ENCODE measurements around the gene ICAM3. TPM values are rescaled to one million over a fixed set of nuclear protein-coding genes. Genes with fewer than 3 reads are reported as not detected.

ICAM3 gene
- polyA plus RNA-seq, 1 of the 3 experiments (the other 2 are of a cell fraction): 15.6 TPM

- peaks cover 0 to 39% of the 10 kb centered on the region in 2 experiments; a peak in 1 of 4 replicates for H3K4me1 ChIP-seq (ENCODE audit: control insufficient read depth in 1 of 2, insufficient read depth in 2 of 2, low read depth in 1 of 2, low read length in 1 of 2)
- peaks cover 6% of the 10 kb centered on the region for H3F3A ChIP-seq (replicated peaks; ENCODE audit: insufficient read depth)
- H3K79me2 ChIP-seq (ENCODE audit: insufficient read depth): no peaks in the 10 kb centered on the region
- no peaks in the 10 kb centered on the region for H3K9me3 ChIP-seq
- TF ChIP-seq RFX5 (IDR thresholded peaks at IDR 0.05; ENCODE audit: low read length) (no peak), GATA2 (CRISPR knock-in tag; IDR thresholded peaks at IDR 0.05) (no peak), CTCF (IDR thresholded peaks at IDR 0.05) (no peak), FOSL2 (IDR thresholded peaks at IDR 0.05; ENCODE audit: borderline replicate concordance, low read depth) (no peak), EZH2phosphoT487 (IDR thresholded peaks at IDR 0.05; ENCODE audit: borderline replicate concordance, low read depth) (no peak), ZBTB33 (IDR thresholded peaks at IDR 0.05; ENCODE audit: borderline replicate concordance, low read depth) (no peak), SIN3A (IDR thresholded peaks at IDR 0.05; ENCODE audit: borderline replicate concordance, low read depth, low read length) (peak; percentile 36; the same call in 1 of the 2 replicates)
- peak overlapping the region; percentile 61 for H2AFZ ChIP-seq (ENCODE audit: low read depth)
- H3K4me2 ChIP-seq: peak overlapping the region; percentile 98
- no peaks in the 10 kb centered on the region for H4K20me1 ChIP-seq (ENCODE audit: insufficient read depth)
- peak overlapping the region; percentile 45 to 77 for H3K4me3 ChIP-seq (ENCODE audit: low read depth in 2 of 2, low read length in 1 of 2)
- POLR2A ChIA-PET: interaction anchor here (0.6 to 1.1 kb wide), 2 partner anchors 8 to 19 kb away, joined by 3 read pairs; no protein-coding TSS in a partner anchor
- H3K27me3 ChIP-seq (ENCODE audit: insufficient read depth): no peaks in the 10 kb centered on the region; the same call in 1 of the 2 replicates
- CTCF ChIA-PET: interaction anchor here (0.6 to 7.4 kb wide), 13 partner anchors 11 to 152 kb away, joined by 3 to 65 read pairs (median 4); partner anchors contain the start of genes CDC37 and ICAM1
- H3K9ac ChIP-seq: peak overlapping the region; percentile 39; the same call in 1 of the 2 replicates
- WGBS (ENCODE audit: low lambda C conversion rate): 3% methylated on average over 19 of the region's 57 CpGs
- H3K36me3 ChIP-seq (replicated peaks in 1 of 2; ENCODE audit: control insufficient read depth in 1 of 2, insufficient read depth in 2 of 2, low read length in 1 of 2): no peaks in the 10 kb centered on the region
- no peak overlapping the region for H3K27ac ChIP-seq (ENCODE audit: low read depth in 2 of 2, low read length in 1 of 2)
- no peaks in the 10 kb centered on the region for H3K9me2 ChIP-seq
- peak; percentile 70 for DNase-seq
Measured at GRCh38 chr19:10290876-10291553, 48.4 kb downstream of the ICAM3 start.

GRCh38 chr19:10290357-10290875 is 49.0 kb downstream of the ICAM3 start:
- H3K4me1 ChIP-seq (ENCODE audit: control insufficient read depth in 1 of 2, insufficient read depth in 2 of 2, low read depth in 1 of 2, low read length in 1 of 2): peaks cover 0 to 39% of the 10 kb centered on the region in 2 experiments; a peak in 1 of 4 replicates
- no peaks in the 10 kb centered on the region for H4K20me1 ChIP-seq (ENCODE audit: insufficient read depth)
- no peak for DNase-seq
- ChIA-PET POLR2A (no interaction called here), CTCF (interaction anchor here (0.8 to 7.4 kb wide), 10 partner anchors 9 to 131 kb away, joined by 3 to 65 read pairs (median 8); partner anchors contain the start of genes CDC37 and ICAM1)
- no peak overlapping the region for H3K9ac ChIP-seq
- H3K79me2 ChIP-seq (ENCODE audit: insufficient read depth): no peaks in the 10 kb centered on the region
- peak overlapping the region; percentile 98 for H3K4me2 ChIP-seq
- no peak overlapping the region for H3K27ac ChIP-seq (ENCODE audit: low read depth in 2 of 2, low read length in 1 of 2)
- H3F3A ChIP-seq (replicated peaks; ENCODE audit: insufficient read depth): peaks cover 6% of the 10 kb centered on the region
- H3K9me2 ChIP-seq: no peaks in the 10 kb centered on the region
- peak overlapping the region; percentile 91 for H2AFZ ChIP-seq (ENCODE audit: low read depth)
- H3K4me3 ChIP-seq (ENCODE audit: low read depth in 2 of 2, low read length in 1 of 2): peak overlapping the region; percentile 37 to 77; a peak in 3 of 4 replicates
- no peaks in the 10 kb centered on the region for H3K36me3 ChIP-seq (replicated peaks in 1 of 2; ENCODE audit: control insufficient read depth in 1 of 2, insufficient read depth in 2 of 2, low read length in 1 of 2)
- TF ChIP-seq PBX3 (IDR thresholded peaks at IDR 0.05) (no peak), CHD2 (IDR thresholded peaks at IDR 0.05; ENCODE audit: low read length, partially characterized antibody) (no peak), MEF2A (IDR thresholded peaks at IDR 0.05; ENCODE audit: borderline replicate concordance, low read depth) (no peak), GATA2 (CRISPR knock-in tag; IDR thresholded peaks at IDR 0.05) (no peak), POLR2AphosphoS5 (IDR thresholded peaks at IDR 0.05; ENCODE audit: low read depth, low read length) (no peak), USF2 (IDR thresholded peaks at IDR 0.05; ENCODE audit: borderline replicate concordance, low read depth, low read length) (no peak), RXRA (IDR thresholded peaks at IDR 0.05; ENCODE audit: borderline replicate concordance, low read depth) (no peak), ZBTB33 (IDR thresholded peaks at IDR 0.05; ENCODE audit: borderline replicate concordance, low read depth) (no peak)
- no peaks in the 10 kb centered on the region for H3K9me3 ChIP-seq
- H3K27me3 ChIP-seq (ENCODE audit: insufficient read depth): no peaks in the 10 kb centered on the region; the same call in 1 of the 2 replicates
- 6% methylated on average over 29 of the region's 30 CpGs for WGBS (ENCODE audit: low lambda C conversion rate)
